HG03066 (cell line): ENCODE results near the gene HYCC1.
"Not testable (repeated sequence)": the region's sequence is repeated elsewhere in the genome, so short reads cannot be mapped to it uniquely, and the experiment has no call there.

Source experiments
- ATAC-seq: cut with Tn5 transposase; IDR thresholded peaks from one replicate; pipeline ENCODE4 v1.9.1; 2021; ENCODE audit warnings: low read depth; ENCODE audit not compliant: unreplicated experiment

The HYCC1 gene

GRCh38 chr7:23013715-23014649 is at the start of gene HYCC1:
Gene HYCC1, minus strand, starts transcription at chr7:23014130. Its CDS starts 23,019 bp downstream, at chr7:22991111.
- peak; percentile 90 for ATAC-seq

GRCh38 chr7:23062452-23062851 is 48.5 kb upstream of the HYCC1 start:
- no peak for ATAC-seq

GRCh38 chr7:23061327-23061726 is 47.4 kb upstream of the HYCC1 start:
- no peak for ATAC-seq

- no peak for ATAC-seq
These were observed 44.6 kb upstream of the HYCC1 start for GRCh38 chr7:23058408-23059096.

GRCh38 chr7:23055582-23056178 is 41.8 kb upstream of the HYCC1 start:
- peak; percentile 73 for ATAC-seq

DNA sequence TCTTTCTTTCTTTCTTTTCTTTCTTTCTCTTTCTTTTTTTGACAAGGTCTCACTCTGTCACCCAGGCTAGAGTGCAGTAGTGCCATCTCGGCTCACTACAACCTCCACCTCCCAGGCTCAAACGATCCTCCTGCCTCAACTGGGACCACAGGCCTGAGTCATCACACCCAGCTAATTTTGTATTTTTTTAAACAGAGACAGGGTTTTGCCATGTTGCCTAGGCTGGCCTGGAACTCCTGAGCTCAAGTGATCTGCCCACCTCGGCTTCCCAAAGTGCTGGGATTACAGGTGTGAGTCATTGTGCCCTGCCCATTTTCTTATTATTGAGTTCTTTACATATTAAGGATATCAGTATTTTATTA is 37.2 kb upstream of the HYCC1 start:
- ATAC-seq = not testable (repeated sequence)

DNA sequence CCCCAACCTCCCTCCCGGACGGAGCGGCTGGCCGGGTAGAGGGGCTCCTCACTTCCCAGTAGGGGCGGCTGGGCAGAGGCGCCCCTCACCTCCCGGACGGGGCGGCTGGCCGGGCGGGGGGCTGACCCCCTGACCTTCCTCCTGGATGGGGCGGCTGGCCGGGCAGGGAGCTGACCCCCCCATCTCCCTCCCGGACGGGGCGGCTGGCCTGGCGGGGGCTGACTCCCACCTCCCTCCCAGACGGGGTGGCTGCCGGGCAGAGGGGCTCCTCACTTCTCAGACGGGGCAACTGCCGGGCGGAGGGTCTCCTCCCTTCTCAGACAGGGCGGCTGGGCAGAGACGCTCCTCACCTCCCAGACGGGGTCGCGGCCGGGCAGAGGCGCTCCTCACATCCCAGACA is 32.4 kb upstream of the HYCC1 start:
- not testable (repeated sequence) for ATAC-seq

DNA sequence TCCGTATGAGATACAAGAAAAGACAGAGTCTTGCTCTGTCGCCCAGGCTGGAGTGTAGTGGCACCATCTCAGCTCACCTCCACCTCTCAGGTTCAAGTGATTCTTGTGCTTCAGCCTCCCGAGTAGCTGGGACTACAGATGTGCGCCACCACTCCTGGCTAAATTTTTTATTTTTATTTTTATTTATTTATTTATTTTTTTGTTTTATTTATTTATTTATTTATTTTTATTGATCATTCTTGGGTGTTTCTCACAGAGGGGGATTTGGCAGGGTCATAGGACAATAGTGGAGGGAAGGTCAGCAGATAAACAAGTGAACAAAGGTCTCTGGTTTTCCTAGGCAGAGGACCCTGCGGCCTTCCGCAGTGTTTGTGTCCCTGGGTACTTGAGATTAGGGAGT is 31.2 kb upstream of the HYCC1 start:
- not testable (repeated sequence) for ATAC-seq

- ATAC-seq = no peak
These were observed 30.7 kb upstream of the HYCC1 start for GRCh38 chr7:23044581-23044980.

DNA sequence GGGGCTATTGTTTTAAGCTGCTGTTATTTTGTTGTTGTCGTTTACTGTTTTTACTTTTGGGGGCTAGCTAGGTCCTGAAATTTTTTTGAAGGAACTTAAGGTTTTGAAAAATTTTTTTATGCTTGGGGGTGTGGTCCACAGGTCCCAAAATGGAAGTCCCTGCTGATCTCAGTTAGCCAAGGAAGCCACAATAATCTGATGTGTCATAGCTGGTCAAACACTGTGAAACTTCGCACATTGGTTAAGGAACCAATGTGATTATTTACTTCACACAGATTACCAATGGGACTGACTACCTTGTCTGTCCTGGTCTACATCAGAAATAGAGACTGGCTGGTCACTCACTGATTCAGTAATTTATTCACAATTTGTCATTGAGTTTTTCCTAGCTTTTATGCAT is 29.5 kb upstream of the HYCC1 start:
- ATAC-seq = no peak

DNA sequence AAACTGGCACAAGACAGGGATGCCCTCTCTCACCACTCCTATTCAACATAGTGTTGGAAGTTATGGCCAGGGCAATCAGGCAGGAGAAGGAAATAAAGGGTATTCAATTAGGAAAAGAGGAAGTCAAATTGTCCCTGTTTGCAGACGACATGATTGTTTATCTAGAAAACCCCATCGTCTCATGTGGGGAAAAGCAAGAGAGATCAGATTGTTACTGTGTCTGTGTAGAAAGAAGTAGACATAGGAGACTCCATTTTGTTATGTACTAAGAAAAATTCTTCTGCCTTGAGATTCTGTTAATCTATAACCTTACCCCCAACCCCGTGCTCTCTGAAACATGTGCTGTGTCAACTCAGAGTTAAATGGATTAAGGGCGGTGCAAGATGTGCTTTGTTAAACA is 25.7 kb upstream of the HYCC1 start:
- ATAC-seq = not testable (repeated sequence)

DNA sequence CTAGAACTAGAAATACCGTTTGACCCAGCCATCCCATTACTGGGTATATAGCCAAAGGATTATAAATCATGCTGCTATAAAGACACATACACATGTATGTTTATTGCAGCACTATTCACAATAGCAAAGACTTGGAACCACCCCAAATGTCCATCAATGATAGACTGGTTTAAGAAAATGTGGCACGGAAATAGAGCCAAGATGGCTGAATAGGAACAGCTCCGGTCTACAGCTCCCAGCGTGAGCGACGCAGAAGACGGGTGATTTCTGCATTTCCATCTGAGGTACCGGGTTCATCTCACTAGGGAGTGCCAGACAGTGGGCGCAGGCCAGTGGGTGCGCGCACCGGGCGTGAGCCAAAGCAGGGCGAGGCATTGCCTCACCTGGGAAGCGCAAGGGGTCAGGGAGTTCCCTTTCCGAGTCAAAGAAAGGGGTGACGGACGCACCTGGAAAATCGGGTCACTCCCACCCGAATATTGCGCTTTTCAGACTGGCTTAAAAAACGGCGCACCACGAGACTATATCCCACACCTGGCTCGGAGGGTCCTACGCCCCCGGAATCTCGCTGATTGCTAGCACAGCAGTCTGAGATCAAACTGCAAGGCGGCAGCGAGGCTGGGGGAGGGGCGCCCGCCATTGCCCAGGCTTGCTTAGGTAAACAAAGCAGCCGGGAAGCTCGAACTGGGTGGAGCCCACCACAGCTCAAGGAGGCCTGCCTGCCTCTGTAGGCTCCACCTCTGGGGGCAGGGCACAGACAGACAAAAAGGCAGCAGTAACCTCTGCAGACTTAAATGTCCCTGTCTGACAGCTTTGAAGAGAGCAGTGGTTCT is 21.8 kb upstream of the HYCC1 start:
- not testable (repeated sequence) for ATAC-seq

DNA sequence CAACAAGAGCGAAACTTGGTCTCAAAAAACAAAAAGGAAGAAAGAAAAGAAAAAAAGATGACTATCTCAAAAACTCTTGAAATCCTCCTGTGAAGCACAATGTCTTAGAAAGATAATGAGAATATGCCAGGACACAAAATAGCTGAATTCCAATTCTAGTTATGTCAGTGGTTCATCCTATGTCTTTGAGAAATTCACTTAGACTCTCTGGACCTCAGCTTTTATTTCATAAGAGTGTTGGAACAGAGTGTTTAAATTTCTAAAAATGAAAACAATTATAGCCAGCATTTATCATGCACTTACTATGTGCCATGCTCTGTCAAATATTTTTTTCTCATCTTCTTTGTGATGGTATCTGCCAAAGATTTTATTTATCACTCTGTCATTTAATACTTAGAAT is 13.3 kb upstream of the HYCC1 start:
- ATAC-seq = no peak

GRCh38 chr7:23026164-23026563 is 12.2 kb upstream of the HYCC1 start:
- no peak for ATAC-seq

DNA sequence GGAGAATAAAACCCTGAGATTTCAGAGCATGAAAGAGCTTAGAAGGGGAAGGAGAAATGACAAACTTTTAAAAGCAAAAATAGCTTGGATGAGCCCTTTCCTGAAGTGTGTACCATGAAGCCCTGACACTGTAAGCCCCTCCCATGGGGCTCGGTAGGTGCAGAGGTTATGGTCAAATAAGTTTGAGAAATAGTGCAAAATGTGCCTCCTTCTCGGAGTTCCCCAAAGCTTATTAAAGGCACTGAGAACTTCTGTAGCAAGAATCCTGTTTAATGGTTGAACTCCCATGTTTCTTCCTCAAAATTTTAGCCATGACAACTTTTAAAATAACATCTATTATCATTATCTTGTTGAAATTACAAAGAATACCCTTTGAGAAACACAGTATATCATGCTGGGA is 10.5 kb upstream of the HYCC1 start:
- no peak for ATAC-seq

- no peak for ATAC-seq
These were observed 8.9 kb upstream of the HYCC1 start for GRCh38 chr7:23022851-23023250.

DNA sequence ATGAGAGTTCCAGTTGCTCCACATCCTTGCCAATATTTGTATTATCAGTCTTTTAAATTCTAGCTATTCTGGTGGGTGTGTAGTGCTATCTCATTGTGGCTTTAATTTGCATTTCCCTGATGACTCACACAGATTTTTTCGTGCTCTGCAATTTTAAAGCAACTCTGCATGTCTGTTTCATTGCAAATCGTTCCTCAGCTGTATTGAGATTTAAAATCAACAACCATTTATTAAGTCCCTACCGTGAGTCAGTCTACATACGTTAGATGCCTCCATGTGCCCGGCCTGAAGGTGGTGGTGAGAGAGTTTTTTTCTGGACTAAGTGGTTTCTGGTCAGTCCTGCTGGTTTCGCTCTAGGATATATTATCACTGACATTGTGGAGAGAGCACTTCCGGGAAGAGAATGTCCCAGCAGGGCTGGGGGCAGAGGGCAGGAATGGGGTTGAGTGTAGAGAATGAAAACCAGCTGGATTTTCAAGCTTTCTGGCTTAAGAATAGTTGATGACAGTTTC is 8.4 kb upstream of the HYCC1 start:
- ATAC-seq = no peak

- ATAC-seq = no peak
These were observed 7.7 kb upstream of the HYCC1 start for GRCh38 chr7:23021596-23021995.

GRCh38 chr7:23020742-23021401 is 6.9 kb upstream of the HYCC1 start:
- ATAC-seq = no peak

DNA sequence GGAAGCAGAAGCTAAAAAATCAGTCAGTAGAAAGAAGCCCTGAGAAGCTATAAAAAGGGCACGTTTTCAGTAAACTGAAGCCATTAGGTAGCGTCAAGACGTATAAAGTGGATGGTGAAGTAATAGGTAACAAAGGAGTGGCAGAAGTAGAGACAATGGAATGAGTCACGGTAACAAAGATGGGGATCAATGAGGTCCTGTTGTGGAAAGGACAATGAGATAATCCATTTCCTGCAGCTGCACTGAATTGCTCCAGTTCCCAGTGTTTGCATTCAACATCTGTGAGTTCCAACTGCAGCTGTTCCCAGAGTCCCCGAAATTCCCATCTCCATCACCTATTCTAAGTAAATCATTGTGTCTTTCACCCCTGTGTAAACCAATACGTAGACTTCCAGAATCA is 4.8 kb upstream of the HYCC1 start:
- ATAC-seq = no peak
